IPS-11a (cell line): Measurements from ENCODE around the gene NAP1L1.
"Not testable (repeated sequence)": the region's sequence is repeated elsewhere in the genome, so short reads cannot be mapped to it uniquely, and the experiment has no call there.

Source experiments
- H3K4me3 ChIP-seq: one replicate; pipeline ENCODE4 v1.5.1; 2013; ENCODE audit warnings: low read depth, low read length, control low read depth

The NAP1L1 gene

GRCh38 chr12:75994069-75994740, 90.3 kb downstream of the NAP1L1 start:
- H3K4me3 ChIP-seq = no peak overlapping the region

GRCh38 chr12:75991753-75992152, 92.7 kb downstream of the NAP1L1 start:
- H3K4me3 ChIP-seq = no peak overlapping the region

DNA sequence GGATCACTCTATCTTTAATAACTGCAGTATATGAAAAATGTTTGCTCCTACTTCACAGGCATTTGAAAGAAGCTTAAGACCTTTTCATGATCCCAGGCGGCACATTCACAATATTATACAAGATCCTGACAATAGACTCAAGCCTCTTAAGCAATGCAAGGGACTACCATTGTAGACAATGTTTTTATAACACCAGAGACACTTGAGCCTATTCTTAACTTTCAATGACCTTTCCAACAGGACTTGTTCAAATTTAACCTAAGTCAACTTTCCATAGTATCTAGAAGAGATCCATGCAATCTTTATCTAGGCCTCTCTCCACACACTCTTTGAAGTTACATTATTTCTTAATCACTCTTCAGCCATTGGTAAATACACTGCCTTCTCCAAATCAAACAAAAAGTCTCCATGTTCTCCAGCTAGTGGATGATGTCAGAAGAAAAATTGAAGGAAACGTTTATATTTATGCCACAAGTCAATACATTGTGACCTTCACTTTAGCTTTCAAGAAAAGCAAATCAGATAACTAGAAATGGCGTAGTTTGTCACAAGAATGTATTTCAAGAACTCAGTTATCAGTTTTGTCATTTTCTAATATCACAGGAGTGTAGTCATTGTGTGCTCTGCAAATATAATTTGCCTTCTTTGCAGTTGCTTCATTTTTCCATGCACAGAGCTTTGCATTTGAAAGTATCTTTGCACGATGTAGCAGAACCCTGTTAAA, 94.1 kb downstream of the NAP1L1 start:
- H3K4me3 ChIP-seq = no peak overlapping the region

- H3K4me3 ChIP-seq = not testable (repeated sequence)
Observed at GRCh38 chr12:75987709-75988108, 96.8 kb downstream of the NAP1L1 start.
